GM21528 (cell line): ENCODE measurements around the gene SUPT3H.
A peak's percentile ranks its signal among the peaks of the same experiment; 100 is the strongest.
"Not testable (repeated sequence)": the region's sequence is repeated elsewhere in the genome, so short reads cannot be mapped to it uniquely, and the experiment has no call there.

Source experiments
- ATAC-seq: cut with Tn5 transposase; IDR thresholded peaks from one replicate; pipeline ENCODE4 v1.9.1; 2021; ENCODE audit warnings: mild to moderate bottlenecking, moderate library complexity; ENCODE audit not compliant: unreplicated experiment, low FRiP score

SUPT3H gene

DNA sequence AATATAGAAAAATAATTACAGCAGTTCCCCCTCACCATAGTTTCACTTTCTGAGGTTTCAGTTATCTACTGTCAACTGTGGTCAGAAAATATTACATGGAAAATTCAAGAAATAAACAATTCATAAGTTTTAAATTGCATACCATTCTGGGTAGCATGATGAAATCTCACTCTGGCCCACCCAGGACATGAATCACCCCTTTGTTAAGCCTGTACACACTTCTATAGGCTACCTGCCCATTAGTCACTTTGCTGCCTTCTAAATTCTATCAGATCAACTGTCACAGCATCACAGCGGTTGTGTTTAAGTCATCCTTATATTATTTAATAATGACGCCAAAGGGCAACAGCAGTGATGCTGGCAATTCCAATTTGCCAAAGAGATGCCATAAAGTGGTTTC is 189.9 kb downstream of the SUPT3H start:
- ATAC-seq: no peak

DNA sequence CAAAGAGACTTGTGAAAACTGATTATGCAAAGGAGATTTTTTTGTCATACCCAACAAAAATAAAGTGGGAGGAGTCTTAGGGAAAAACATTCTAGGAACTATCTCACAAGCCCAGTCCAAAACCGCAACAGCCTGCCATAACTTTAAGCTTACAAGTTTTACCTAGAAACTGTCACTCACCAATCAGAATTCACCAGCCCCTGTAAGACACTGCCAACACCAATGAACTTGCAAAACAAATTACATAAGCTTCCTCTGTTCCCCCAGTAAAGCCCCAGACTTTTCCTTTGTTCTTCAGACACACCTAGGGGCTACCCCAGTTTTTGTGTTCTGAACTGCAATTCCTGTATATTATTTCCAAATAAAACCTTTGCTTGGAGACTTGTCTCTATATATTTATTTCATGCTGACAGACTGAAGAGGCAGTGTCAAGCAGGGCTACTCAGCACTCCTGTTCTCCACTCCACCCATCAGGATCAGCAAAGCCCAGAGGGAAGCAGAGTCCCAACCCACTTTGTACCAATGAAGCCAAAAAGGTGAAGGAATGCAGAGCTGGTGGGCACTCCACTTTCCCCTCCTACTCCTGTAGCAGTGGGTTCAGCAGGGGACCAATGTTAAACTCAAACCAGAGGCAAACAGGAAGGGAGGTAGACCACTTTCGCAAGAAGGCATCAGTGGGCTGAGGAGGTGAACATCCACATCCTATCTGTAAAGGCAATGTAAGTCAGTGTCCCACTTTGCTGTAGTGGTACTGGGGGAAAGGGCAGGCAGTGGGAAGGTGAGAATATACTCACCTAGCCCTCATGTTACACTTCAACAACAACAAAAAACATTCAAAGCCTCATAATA is 192.1 kb downstream of the SUPT3H start:
- no peak for ATAC-seq

DNA sequence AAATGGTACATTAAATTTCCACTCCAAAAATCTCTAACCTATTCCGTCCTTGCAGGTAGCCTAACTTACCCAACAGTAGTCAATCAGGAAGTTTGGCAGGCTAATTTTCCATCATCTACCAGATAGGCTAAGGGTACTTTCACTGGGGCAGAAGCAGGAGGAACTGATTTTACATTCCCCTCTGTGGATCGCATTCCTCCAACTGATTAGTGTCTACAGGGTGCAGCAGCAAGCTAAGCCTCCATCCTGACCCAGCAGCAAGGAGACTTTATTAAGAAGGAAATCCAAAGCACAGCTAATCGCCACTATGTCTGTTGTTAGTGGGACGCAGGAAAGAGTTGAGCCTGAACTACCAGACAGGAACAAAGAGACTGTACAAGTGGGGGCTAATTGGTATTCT is 192.8 kb downstream of the SUPT3H start:
- no peak for ATAC-seq

DNA sequence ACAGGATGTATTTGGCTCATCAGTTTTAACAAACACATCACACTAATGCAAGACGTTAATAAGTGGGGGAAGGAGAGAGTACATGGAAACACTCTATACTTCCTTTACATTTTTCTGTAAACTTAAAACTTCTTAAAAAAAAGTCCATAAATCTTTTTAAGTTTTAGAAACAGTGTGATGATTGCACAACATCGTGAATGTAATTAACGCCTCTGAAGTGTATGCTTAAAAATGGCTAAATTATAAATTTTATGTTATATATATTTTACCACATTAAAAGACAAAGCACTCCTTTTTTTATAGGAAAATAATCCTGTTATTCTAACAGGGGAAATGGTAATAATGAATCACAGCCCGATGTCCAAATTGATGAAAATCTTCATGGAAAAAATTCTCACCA is 193.7 kb downstream of the SUPT3H start:
- ATAC-seq: no peak

DNA sequence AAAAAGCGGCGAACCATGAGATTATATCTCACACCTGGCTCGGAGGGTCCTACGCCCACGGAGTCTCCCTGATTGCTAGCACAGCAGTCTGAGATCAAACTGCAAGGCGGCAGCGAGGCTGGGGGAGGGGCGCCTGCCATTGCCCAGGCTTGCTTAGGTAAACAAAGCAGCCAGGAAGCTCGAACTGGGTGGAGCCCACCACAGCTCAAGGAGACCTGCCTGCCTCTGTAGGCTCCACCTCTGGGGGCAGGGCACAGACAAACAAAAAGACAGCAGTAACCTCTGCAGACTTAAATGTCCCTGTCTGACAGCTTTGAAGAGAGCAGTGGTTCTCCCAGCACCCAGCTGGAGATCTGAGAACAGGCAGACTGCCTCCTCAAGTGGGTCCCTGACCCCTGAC is 201.4 kb downstream of the SUPT3H start:
- not testable (repeated sequence) for ATAC-seq

DNA sequence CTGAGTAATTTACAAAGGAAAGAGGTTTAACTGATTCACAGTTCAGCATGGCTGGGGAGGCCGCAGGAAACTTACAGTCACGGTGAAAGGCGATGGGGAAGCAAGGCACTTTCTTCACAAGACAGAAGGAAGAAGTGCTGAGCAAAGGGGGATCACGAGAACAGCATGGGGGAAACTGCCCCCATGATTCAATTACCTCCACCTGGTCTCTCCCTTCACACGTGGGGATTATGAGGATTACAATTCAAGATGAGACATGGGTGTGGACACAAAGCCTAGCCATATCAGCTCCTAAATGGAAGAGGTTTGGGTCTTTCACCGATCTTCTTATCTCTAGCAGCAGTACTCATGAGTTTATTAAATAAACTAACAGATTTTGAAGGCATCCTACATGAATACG is 202.5 kb downstream of the SUPT3H start:
- ATAC-seq: no peak

DNA sequence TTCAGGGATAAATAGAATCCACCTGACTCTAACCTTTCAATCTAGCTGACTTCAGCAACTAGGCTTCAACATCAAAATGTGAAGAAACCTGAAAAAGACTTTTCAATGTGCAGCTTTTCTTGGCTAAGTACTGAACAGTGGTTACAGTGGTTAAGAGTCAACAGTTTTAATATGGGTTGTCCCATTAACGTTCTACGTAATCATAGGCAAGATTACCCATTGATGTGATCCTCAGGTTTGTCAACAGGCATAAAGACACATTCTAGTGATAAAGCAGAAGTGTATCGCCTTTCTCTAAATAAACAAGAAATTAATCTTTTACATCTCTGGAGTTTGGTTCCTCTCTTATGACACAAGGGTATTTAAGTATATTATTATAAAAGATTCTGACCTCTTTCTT is 203.7 kb downstream of the SUPT3H start:
- ATAC-seq: no peak

DNA sequence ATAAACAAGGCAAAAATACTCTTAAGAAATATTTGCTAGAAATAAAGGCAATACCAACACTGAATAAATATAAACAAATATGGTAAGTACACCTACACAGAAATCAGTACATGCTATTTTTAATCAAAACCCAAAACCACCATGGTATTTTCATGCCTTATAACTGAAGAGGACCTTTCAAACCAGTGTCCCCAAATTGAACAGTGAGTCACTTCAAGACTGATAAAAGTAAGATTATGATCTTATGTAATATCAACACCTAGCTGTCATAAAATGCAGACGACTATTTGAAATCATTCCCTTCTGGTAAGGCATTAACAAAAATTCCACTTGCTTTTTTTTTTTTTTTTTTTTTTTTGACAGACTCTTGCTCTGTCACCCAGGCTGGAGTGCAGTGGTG is 206.4 kb downstream of the SUPT3H start:
- ATAC-seq: no peak

DNA sequence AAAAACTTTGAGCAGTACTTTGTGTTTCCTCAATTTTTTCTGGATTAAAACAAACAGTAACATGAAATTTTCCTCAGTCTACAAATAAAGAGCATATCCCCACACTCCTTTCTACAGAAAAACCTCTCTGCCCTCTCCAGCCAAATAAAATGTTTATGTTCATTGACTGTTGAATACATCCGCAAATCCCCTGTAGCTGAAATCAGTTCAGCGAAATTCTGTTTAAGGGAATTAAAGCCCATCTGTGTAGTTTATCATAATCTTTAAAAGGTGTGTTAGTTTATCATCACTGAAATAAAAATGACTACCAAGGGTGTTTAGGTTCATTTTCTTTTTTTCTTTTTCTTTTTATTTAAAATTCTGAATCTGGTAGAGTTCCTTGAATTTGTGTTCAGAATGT is 207.4 kb downstream of the SUPT3H start:
- ATAC-seq: no peak

DNA sequence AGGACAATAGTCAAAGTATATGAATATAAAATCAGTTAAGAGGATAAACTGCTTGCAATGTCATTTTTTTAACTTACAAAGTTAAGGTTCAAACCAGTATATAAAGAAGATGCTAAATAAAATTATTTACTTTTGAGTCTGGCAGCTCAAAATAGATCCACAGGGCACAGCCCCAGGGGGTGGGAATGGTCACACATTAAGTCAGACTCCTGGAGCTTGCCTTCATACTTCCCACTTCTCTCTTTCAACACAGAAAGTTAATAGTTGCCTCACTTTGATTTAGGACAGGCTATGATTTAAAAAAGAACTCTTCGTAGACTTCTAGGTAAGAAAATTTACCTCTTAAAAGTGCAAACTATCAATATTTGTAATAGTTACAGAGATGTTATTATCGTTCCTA is 207.9 kb downstream of the SUPT3H start:
- ATAC-seq: no peak

DNA sequence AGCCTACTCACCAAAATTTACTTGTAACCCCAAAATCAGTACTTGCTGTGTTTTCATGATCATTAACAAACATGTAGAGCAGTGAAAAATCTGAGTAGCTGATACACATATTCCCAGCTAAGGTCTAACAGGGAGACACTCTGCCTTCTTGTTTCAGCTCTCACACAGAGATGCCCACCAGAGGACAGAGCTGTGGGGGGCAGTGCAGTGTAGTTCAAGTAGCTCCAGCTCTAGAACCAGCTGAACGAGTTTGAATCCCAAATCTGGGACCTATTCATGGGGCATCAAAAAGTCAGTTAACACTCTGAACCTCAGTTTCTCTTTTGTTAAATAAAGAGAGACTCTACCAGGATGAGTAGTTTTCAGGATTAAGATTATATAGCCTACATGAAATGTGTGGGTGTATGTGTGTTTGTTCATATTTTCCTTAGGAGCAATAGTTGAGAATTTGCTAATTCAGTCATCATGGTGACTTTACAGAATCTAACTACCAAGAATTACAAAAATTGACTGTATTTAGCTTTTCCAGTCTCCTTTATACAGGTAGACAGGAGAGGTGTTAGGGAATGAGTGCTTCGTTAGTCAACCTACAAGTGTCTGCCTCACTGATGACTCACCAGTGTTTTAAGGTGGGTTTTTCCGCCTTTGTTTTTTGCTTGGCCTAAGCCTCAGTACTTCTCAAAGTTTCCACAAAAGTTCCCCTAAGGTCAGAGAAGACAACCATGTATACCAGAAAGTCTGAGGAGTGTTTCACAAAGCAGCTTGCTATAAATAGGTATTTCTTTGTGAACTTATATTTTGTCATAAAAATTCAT is 213.6 kb downstream of the SUPT3H start:
- ATAC-seq: no peak

DNA sequence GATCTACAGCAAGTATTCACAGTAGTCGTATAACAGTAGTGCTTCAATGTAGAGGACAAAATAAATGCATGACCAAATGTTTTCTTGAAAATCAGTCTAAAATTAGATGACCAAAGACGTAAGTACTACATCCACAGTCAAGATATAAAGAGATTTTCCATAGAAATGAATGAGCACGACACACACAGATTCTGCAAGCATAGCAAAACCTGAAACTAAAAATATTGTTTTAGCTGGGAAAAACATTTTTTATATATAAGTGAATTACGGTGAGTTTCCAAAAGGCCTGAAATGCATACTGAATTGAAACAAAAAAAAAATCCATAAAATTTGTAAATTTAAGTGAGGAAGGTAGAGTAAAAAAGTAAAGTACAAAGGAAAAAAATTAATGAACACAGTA is 217.4 kb downstream of the SUPT3H start:
- no peak for ATAC-seq

DNA sequence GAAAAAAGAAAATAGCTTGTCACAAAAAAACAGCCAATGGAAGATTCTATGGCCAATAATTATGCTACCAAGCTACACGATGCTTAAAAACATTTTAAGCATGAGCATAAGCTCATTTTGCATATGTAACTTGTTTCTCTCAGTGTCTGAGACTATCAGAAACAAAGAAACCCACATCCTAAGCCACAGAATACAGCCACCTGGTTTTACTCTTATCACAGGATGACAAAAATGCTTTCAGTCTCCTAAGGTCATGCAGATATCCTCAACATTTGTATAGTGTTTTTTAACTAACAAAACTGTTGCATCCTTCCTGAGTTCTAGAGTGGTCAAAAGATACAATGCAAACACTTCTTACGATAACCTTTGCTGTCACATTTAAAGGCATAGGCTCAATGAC is 221.7 kb downstream of the SUPT3H start:
- peak; percentile 97 for ATAC-seq

DNA sequence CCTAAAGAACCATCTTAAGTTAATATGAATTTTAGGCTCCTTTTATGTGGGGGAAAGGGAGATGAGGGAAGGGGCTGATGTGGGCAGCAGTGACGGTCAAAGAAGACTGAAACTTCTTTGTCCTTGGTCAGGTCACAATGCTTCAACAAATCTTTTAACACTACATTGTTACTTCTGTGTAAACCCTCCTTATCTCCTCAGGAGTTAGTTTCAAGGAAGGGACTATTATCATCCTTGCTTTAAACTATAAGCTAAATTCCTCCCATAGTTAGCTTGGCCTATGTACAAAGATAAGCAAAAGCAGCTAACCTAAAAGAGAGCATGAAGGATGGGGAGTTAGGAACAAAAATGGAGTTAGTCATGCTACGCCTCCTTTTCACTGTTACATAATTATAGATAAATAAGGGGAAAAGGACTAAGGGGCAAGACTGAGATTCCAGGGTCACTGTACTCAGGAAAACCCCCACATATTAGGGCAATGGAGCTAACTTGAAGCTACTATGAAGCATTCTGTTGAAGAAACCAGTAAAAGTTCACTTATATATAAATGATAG is 222.3 kb downstream of the SUPT3H start:
- no peak for ATAC-seq

DNA sequence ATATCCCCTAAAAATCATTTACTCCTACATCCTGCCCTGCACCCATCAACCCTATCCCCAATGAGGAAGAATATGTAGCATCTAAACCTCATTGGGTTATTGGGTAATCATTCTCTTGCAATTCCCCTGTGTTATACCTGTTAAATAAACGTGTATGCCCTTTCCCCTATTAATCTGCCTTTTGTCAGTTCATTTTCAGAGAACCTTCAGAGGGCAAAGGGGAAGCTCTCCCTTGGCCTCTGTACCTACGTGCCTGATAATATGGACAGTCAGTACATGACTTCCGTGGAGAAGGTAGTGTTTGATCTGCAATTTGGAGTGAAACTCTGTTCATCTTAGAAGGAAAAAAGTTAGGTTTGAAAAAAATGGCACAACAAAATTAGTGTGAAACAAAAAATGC is 223.1 kb downstream of the SUPT3H start:
- no peak for ATAC-seq

DNA sequence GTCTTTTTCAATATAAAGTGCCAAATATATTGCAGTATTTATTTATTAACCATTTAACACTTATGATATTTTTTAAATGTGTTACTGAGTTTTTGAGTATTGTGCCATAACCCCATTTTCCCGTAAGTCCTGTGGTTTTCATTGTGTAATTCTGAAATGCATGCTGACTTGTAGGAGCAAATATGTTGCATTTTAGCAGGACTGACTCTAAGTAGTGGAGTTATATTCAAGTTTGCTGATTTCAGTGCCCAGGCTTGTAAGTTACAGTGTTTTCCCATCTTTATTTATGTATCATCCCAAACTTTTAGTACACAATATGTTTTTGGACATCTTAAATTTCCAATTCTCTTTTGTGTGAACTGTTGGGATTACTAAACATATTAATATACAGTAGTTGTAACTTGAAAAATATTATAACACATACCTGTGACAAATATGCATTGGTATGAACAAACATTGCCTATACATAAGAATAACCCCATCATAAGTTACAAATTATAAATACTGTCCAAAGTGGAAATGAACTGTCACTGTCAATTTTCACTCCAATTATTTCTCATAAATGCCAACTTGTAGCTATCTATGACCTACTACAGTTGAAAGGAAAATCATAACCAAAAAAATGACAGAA is 228.9 kb downstream of the SUPT3H start:
- no peak for ATAC-seq

DNA sequence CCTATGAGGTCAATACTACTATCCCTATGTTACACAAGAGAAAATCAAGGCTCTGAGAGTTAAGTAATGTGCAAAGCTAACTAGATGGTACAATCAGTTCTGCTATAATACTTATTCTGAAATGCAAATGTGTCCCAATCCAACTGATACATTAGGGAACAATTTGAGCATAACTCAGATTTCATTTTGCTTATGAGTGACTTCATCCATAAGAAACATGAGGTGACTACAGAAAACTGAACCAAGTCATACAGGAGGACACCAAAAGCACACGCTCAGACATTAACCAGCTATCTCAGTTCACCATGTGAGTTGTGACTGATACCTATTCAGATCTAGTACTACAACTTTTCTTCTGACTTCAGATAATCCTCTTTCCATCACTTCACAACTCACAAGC is 229.5 kb downstream of the SUPT3H start:
- ATAC-seq: no peak

DNA sequence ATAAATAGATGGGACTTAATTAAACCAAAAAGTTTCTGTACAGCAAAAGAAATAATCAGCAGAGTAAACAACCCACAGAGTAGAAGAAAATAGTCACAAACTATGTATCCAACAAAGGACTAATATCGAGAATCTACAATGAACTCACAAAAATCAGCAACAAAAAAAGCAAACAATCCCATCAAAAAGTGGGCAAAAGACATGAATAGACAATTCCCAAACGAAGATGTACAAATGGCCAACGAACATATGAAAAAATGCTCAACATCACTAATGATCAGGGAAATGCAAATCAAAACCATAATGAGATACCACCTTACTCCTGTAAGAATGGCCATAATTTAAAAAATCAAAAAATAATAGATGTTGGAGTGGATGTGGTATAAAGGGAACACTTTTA is 232.1 kb downstream of the SUPT3H start:
- not testable (repeated sequence) for ATAC-seq

DNA sequence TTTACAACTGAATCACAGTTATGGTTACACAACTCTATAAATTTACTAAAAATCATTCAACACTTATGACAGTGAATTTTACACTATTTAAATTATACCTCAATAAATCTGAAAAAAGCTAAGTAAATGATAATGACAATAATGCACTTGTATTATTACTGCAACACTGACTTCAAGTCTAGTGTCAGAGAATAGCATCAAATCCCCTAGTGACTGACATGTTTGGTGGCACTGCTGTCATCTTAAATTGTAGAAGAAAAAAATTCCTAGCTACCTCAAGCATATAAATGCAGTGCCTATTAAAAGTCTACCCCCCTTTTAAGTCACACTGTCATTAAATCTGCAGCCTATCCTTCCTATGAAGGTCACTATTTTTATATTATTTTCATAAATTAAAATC is 239.0 kb downstream of the SUPT3H start:
- ATAC-seq: no peak

DNA sequence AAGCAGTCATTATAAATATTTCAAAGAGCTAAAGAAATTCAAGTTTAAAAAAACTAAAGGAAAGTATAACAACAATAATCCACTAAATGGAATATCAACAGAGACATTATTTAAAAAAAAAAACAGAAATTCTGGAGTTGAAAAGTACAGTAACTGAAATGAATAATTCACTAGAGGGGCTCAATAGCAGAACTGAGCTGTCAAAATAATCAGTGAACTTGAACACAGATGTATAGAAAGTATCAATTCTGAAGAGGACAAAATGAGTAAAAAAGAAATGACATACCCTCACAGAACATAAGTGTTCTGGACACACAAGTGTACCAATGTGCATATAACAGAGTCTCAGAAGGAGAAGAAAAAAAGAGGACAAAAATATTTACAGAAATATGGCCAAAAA is 241.2 kb downstream of the SUPT3H start:
- no peak for ATAC-seq

DNA sequence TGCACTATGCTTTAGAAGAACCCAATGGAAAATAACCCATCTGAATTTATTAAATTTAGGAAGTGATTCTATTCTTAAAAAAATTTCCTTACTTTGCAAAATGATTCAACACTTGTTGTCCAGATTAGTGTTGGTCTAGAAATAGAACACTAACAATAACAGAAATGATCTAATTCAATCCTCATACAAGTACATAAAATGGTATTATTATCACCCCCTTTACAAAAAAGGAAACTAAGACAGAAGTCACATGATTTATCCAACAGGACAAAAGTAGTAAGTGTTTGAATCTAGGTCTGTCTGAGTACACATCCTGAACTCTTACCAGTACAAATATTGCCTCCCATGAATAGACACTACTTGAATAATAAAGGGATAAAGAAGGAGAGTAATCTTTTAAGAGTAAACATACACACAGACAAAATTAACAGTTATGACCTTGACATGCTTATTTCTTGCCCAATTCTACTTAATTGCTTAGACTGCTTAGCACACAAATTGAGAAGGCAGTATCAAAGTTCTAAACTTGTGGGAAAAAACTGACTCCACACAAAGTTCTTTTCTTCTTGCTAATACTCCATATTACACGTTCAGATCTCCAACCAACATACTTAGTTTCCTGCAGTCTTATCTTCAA is 245.0 kb downstream of the SUPT3H start:
- no peak for ATAC-seq
